Neural crest cell (in vitro differentiated cells): ENCODE measurements around the gene EDEM3. TPM values are rescaled to one million over a fixed set of nuclear protein-coding genes. Genes with fewer than 3 reads are reported as not detected.

Experiments
- DNase-seq: peaks from one replicate; pipeline ENCODE4 v3.0.0; 2021; ENCODE audit warnings: low read depth, mixed read lengths, low spot score
- H3K27ac Mint-ChIP-seq: one replicate; pipeline ENCODE4 v1.8.0; 2021; ENCODE audit warnings: mild to moderate bottlenecking, mixed read lengths; ENCODE audit not compliant: unreplicated experiment
- H3K27me3 Mint-ChIP-seq: 2 replicates; pipeline ENCODE4 v1.8.0; 2021; ENCODE audit warnings: low read depth, mild to moderate bottlenecking, mixed read lengths
- H3K36me3 Mint-ChIP-seq: 2 replicates; pipeline ENCODE4 v1.8.0; 2021; ENCODE audit warnings: low read depth, mild to moderate bottlenecking, mixed read lengths
- H3K4me1 Mint-ChIP-seq: 2 replicates; pipeline ENCODE4 v1.8.0; 2021; ENCODE audit warnings: mixed read lengths
- H3K4me3 Mint-ChIP-seq: one replicate; pipeline ENCODE4 v1.8.0; 2021; ENCODE audit warnings: mild to moderate bottlenecking, mixed read lengths
- H3K9me3 Mint-ChIP-seq: 2 replicates; pipeline ENCODE4 v1.8.0; 2021; ENCODE audit warnings: mixed read lengths
- total RNA-seq: library from RNA; stranded (reverse); gene quantifications from 2 replicates; pipeline ENCODE4 v1.2.1, GENCODE V29; 2021
- TF ChIP-seq, protein P1 (sequence below): fragments of 200-600 bp; sonication (generic); conservative IDR thresholded peaks from 2 replicates; pipeline ENCODE4 v1.5.0; 2021; ENCODE audit warnings: antibody characterized with exemption, mild to moderate bottlenecking

EDEM3 gene
- total RNA-seq, 1 donor from 2014 or later = 19.8 TPM

DNA sequence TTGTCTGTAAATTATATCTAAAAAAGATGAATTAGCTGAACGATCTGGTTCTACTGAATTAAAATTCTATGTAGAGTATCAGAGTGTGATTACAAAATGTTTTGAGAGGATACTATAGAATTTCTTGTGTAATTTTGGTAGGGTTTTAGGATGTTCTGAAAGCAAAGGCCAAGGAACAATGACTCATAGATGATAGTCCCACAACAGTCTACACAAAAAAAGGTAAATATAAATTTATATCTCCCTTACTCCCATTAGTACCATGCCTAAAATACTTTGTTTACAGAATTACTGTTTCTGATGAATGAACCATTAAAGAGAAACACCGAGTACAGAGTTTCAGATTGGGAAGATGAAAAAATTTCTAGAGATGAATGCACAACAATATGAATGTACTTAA is 9.5 kb downstream of the EDEM3 start:
- TF ChIP-seq, protein P1, sequence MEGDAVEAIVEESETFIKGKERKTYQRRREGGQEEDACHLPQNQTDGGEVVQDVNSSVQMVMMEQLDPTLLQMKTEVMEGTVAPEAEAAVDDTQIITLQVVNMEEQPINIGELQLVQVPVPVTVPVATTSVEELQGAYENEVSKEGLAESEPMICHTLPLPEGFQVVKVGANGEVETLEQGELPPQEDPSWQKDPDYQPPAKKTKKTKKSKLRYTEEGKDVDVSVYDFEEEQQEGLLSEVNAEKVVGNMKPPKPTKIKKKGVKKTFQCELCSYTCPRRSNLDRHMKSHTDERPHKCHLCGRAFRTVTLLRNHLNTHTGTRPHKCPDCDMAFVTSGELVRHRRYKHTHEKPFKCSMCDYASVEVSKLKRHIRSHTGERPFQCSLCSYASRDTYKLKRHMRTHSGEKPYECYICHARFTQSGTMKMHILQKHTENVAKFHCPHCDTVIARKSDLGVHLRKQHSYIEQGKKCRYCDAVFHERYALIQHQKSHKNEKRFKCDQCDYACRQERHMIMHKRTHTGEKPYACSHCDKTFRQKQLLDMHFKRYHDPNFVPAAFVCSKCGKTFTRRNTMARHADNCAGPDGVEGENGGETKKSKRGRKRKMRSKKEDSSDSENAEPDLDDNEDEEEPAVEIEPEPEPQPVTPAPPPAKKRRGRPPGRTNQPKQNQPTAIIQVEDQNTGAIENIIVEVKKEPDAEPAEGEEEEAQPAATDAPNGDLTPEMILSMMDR = no peak
- H3K4me3 Mint-ChIP-seq = no peak overlapping the region
- H3K9me3 Mint-ChIP-seq = no peaks in the 10 kb centered on the region
- DNase-seq = no peak
- no peak overlapping the region for H3K27ac Mint-ChIP-seq
- H3K27me3 Mint-ChIP-seq = no peaks in the 10 kb centered on the region
- no peaks in the 10 kb centered on the region for H3K4me1 Mint-ChIP-seq
- H3K36me3 Mint-ChIP-seq = no peaks in the 10 kb centered on the region

DNA sequence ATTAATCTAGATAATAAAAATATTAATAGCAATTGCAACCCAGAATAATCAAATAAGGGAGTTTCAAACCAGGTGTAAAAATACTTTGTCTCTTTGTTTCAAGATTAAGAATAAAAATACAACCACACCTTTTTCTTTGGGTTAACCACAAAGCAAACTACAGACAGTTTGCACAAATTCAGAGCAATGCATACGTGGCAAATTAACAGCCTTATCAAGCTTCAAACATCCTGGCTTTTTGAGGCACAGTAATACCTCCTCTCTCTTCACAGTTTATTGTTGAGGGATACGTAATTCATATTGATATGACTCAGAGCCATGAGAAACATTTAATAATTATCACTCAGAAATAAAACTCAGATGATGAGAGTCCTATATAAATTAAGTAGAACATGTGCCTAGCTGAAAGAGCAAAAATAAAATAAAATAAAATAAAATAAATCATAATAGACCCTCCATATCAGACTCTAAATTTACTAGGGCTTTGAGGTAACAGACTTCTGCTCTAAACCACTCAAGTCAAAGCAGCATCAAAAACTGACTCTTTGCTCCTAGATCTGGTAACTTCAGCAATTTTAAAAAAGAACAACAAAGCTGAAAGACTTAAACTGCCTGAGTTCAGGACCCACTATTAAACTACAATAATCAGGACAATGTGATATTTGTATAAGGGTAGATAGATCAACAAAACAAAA is 11.4 kb downstream of the EDEM3 start:
- no peak overlapping the region for H3K4me3 Mint-ChIP-seq
- DNase-seq = no peak
- no peaks in the 10 kb centered on the region for H3K27me3 Mint-ChIP-seq
- H3K4me1 Mint-ChIP-seq = no peaks in the 10 kb centered on the region
- TF ChIP-seq, protein P1 = no peak
- no peak overlapping the region for H3K27ac Mint-ChIP-seq
- H3K9me3 Mint-ChIP-seq = no peaks in the 10 kb centered on the region
- no peaks in the 10 kb centered on the region for H3K36me3 Mint-ChIP-seq

- Mint-ChIP-seq H3K36me3 (no peaks in the 10 kb centered on the region), H3K27ac (no peak overlapping the region), H3K4me3 (no peak overlapping the region), H3K4me1 (no peaks in the 10 kb centered on the region), H3K9me3 (no peaks in the 10 kb centered on the region), H3K27me3 (no peaks in the 10 kb centered on the region)
- DNase-seq = no peak
- TF ChIP-seq, protein P1 = no peak
These were observed 14.3 kb downstream of the EDEM3 start for GRCh38 chr1:184740344-184740743.

- H3K27ac Mint-ChIP-seq = no peak overlapping the region
- TF ChIP-seq, protein P1 = no peak
- no peak overlapping the region for H3K4me3 Mint-ChIP-seq
- no peaks in the 10 kb centered on the region for H3K4me1 Mint-ChIP-seq
- no peaks in the 10 kb centered on the region for H3K9me3 Mint-ChIP-seq
- H3K36me3 Mint-ChIP-seq = no peaks in the 10 kb centered on the region
- DNase-seq = no peak
- H3K27me3 Mint-ChIP-seq = no peaks in the 10 kb centered on the region
These were observed 14.9 kb downstream of the EDEM3 start for GRCh38 chr1:184739796-184740195.

DNA sequence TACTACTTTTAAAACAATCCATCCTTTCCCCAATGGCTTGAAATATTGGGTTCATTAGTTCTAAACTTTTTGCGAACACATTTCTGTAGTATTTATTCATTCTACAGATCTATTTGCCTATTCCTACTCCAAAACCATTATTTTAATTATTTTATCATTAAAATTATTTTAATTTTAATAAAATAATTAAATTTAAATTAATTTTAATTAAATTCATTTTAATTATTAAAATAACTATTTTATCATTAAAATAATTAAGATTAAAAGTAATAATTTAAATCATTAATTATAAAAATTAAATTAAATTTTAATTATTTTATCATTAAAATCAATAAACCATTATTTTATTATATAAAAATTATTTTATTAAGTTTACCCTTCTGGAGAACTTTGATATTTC is 15.6 kb downstream of the EDEM3 start:
- DNase-seq = no peak
- no peak overlapping the region for H3K27ac Mint-ChIP-seq
- H3K36me3 Mint-ChIP-seq = no peaks in the 10 kb centered on the region
- H3K9me3 Mint-ChIP-seq = no peaks in the 10 kb centered on the region
- TF ChIP-seq, protein P1 = no peak
- no peaks in the 10 kb centered on the region for H3K27me3 Mint-ChIP-seq
- no peak overlapping the region for H3K4me3 Mint-ChIP-seq
- H3K4me1 Mint-ChIP-seq = no peaks in the 10 kb centered on the region
